Thoracic aorta (tissue), 2 donors: ENCODE data around the gene SRGAP1. TPM values are rescaled to one million over a fixed set of nuclear protein-coding genes. Genes with fewer than 3 reads are reported as not detected.
A peak's percentile ranks its signal among the peaks of the same experiment; 100 is the strongest.

Experiments used
- ATAC-seq: fragments of 150-250 bp; one replicate; pipeline ENCODE4 v1.8.0; 2017; ENCODE audit warnings: low read depth; ENCODE audit not compliant: insufficient number of reproducible peaks, low FRiP score
- DNase-seq: peaks from one replicate; pipeline ENCODE4 v3.0.0-alpha.2; 2020; ENCODE audit warnings: low spot score
- H3K27ac ChIP-seq, 2 donors: fragments of 200-600 bp; sonication (generic); 1 replicate in 1 of 2; 2 replicates in 1 of 2; pipeline ENCODE4 v1.5.1; 2016; ENCODE audit warnings: mild to moderate bottlenecking in 2 of 2, moderate library complexity in 2 of 2
- H3K27me3 ChIP-seq: fragments of 200-600 bp; sonication (generic); replicated peaks from 2 replicates; pipeline ENCODE4 v1.6.0; 2016; ENCODE audit warnings: mild to moderate bottlenecking; ENCODE audit not compliant: insufficient read depth
- H3K36me3 ChIP-seq: fragments of 200-600 bp; sonication (generic); one replicate; pipeline ENCODE4 v1.5.1; 2016
- H3K4me1 ChIP-seq, 2 donors: fragments of 200-600 bp; sonication (generic); 1 replicate in 1 of 2; 2 replicates in 1 of 2; pipeline versions ENCODE4 v1.5.1 to v1.6.0; 2016; ENCODE audit warnings: low read depth in 2 of 2, mild to moderate bottlenecking in 1 of 2; ENCODE audit not compliant: control insufficient read depth in 1 of 2
- H3K4me3 ChIP-seq: fragments of 200-600 bp; sonication (generic); 2 replicates; pipeline ENCODE4 v1.5.1; 2016; ENCODE audit warnings: mild to moderate bottlenecking
- H3K9me3 ChIP-seq: fragments of 200-600 bp; sonication (generic); 2 replicates; pipeline ENCODE4 v1.5.1; 2016
- CTCF ChIP-seq: fragments of 200-600 bp; sonication (generic); IDR thresholded peaks from one replicate; pipeline ENCODE4 v1.5.1; 2019; ENCODE audit warnings: antibody characterized with exemption
- total RNA-seq, 2 donors: library from RNA; depleted of rRNA; stranded (reverse); fragments of >200 nt; gene quantifications; one replicate each; pipeline versions ENCODE4 v1.1.0 to v1.2.3, GENCODE V29; 2016

Gene SRGAP1
- total RNA-seq, 2 donors from 2014 or later: 7.9 to 24.1 TPM

GRCh38 chr12:64187794-64188193 is 343.3 kb downstream of the SRGAP1 start:
- DNase-seq: no peak
- ATAC-seq: no peak
- no peaks in the 10 kb centered on the region for H3K27me3 ChIP-seq
- H3K36me3 ChIP-seq: no peaks in the 10 kb centered on the region
- no peak overlapping the region for H3K27ac ChIP-seq
- no peak for TF ChIP-seq CTCF
- H3K4me1 ChIP-seq: no peaks in the 10 kb centered on the region
- no peak overlapping the region for H3K4me3 ChIP-seq
- no peaks in the 10 kb centered on the region for H3K9me3 ChIP-seq

- Histone ChIP-seq H3K36me3 (no peaks in the 10 kb centered on the region), H3K27me3 (no peaks in the 10 kb centered on the region), H3K27ac (no peak overlapping the region), H3K9me3 (no peaks in the 10 kb centered on the region), H3K4me1 (peaks cover 0 to 7% of the 10 kb centered on the region in 2 donors), H3K4me3 (no peak overlapping the region)
- DNase-seq (no peak), ATAC-seq (no peak)
- no peak for TF ChIP-seq CTCF
These were observed 345.0 kb downstream of the SRGAP1 start for GRCh38 chr12:64189530-64189929.

GRCh38 chr12:64190140-64190539 is 345.6 kb downstream of the SRGAP1 start:
- no peak for ATAC-seq
- no peak overlapping the region for H3K4me3 ChIP-seq
- H3K27me3 ChIP-seq: no peaks in the 10 kb centered on the region
- no peak for DNase-seq
- no peak overlapping the region for H3K27ac ChIP-seq
- H3K4me1 ChIP-seq: peaks cover 4 to 11% of the 10 kb centered on the region in 2 donors
- TF ChIP-seq CTCF: no peak
- no peaks in the 10 kb centered on the region for H3K36me3 ChIP-seq
- no peaks in the 10 kb centered on the region for H3K9me3 ChIP-seq

- H3K4me1 ChIP-seq: peaks cover 4 to 11% of the 10 kb centered on the region in 2 donors
- no peak for ATAC-seq
- H3K36me3 ChIP-seq: no peaks in the 10 kb centered on the region
- no peak overlapping the region for H3K27ac ChIP-seq
- no peaks in the 10 kb centered on the region for H3K9me3 ChIP-seq
- TF ChIP-seq CTCF: no peak
- H3K4me3 ChIP-seq: no peak overlapping the region
- no peak for DNase-seq
- H3K27me3 ChIP-seq: no peaks in the 10 kb centered on the region
These were observed 348.3 kb downstream of the SRGAP1 start for GRCh38 chr12:64192644-64193444.

GRCh38 chr12:64193931-64194330 is 349.4 kb downstream of the SRGAP1 start:
- DNase-seq: no peak
- Histone ChIP-seq H3K4me1 (peaks cover 4 to 11% of the 10 kb centered on the region in 2 donors), H3K27me3 (no peaks in the 10 kb centered on the region), H3K9me3 (no peaks in the 10 kb centered on the region), H3K4me3 (no peak overlapping the region), H3K36me3 (no peaks in the 10 kb centered on the region), H3K27ac (peak overlapping the region in 1 of 2 donors; percentile 44)
- ATAC-seq: no peak
- no peak for TF ChIP-seq CTCF
